IPS-18c (cell line): ENCODE data around the gene TNFRSF11A.

Experiments
- H3K4me3 ChIP-seq: 2 replicates; pipeline ENCODE4 v1.7.0; 2013; ENCODE audit warnings: low read depth, mild to moderate bottlenecking, low read length, moderate library complexity; ENCODE audit not compliant: insufficient read depth
- H3K9me3 ChIP-seq: one replicate; pipeline ENCODE4 v1.6.1; 2013; ENCODE audit warnings: mild to moderate bottlenecking, low read length, moderate library complexity; ENCODE audit not compliant: control insufficient read depth, insufficient read depth

Gene TNFRSF11A

DNA sequence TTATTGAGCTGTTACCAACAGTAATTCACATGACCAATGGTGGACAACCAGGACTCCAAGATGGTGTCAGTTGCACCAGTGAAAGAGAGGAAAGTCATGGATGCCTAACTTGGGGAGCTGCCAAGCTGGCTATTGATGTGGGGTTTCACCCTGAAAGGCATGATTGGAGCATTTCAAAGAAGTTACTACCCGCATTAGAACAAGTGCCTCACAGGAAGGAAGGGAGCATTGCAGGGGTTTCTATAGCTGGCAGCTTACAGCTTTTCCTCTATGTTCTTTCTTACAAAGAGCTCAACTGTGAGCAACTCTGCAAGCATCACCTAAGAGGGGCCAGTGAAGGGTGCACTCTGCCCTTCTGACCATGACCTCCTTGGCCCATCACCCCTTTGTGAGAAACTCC, 93.1 kb downstream of the TNFRSF11A start:
- Histone ChIP-seq H3K9me3 (no peaks in the 10 kb centered on the region), H3K4me3 (no peak overlapping the region)

DNA sequence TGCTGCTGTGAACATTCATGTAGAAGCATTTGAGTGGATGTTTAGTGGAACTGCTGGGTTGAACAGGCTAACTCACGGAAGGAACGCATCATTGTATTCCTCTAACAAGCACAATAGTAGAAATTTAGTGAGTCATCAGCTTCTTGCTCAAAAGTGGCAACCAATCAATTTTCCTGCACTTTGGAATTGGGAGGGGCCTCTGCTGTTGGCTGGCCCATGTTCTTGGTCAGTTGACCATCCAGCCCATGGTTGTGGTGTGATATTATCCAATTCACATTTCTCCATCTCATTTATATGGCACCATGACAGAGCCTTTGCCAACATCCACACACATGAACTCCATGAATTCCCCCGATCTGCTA, 95.0 kb downstream of the TNFRSF11A start:
- Histone ChIP-seq H3K4me3 (no peak overlapping the region), H3K9me3 (no peaks in the 10 kb centered on the region)

DNA sequence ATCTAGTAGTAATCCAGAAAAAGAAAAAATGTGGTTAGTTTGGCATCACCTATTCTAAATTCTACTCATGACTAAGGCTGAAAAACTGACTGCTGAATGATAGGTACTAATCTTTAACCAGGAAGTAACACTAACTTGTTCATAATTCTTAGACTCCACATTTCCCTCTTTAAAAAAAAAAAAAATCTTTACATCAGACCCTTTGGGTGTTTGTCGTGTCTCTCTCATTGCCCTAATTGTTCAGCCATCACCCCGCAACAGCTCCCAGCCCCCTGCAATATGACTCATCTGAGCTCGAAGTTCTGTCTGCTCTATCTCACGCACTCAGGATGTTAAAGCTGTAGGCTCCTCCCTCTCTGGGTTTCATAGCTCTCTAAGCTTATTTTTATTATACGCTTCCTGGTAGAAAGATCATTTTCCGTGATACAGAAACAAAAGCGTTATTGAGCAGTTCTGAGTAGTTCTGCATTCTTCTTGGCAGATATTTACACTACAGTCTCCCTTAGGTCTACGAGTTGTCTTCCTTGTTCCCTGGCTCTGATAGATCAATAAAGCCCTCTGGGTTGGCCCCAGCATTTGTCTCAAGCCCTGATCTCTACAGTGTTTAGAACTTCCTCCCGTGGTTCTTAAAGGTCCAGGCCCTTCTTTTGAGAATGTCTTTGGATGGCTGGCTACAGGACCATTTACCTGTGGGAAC, 95.6 kb downstream of the TNFRSF11A start:
- H3K4me3 ChIP-seq: no peak overlapping the region
- no peaks in the 10 kb centered on the region for H3K9me3 ChIP-seq

DNA sequence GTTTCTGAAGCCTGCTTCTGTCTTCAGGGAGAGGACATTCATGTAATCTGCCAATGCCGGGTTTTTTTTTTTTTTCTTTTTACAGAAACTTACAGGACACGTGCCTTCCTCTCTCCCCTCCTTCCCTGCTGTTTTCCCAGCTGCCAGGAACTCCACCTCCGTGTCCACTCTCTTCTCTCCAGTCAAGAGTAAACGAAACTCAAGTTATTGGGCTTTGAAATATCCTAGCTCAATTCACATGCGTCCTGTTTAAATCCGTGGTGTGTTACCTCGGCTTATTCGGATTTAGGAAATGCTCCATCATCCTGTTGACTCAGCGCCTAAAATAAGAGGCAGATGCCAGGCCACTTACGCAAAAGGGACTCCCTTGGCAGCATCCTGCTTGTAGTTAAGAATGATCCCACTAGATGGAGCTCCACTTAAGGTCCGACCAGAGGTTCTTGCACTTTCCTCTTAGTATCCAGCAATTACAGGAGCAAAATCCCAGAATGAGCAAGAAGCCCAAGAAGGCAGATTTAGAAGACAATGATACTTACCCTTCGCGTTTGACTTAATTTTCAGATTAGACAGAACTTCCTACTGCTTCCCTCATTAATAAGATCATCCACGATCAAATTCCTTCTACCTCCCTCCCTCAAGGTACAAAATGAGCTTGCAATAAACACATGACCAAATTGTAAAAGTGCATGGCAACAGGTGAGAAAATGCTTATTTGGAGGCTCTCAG, 100.5 kb downstream of the TNFRSF11A start:
- H3K4me3 ChIP-seq: peak overlapping the region; percentile 10; the same call in 1 of the 2 replicates
- no peaks in the 10 kb centered on the region for H3K9me3 ChIP-seq

DNA sequence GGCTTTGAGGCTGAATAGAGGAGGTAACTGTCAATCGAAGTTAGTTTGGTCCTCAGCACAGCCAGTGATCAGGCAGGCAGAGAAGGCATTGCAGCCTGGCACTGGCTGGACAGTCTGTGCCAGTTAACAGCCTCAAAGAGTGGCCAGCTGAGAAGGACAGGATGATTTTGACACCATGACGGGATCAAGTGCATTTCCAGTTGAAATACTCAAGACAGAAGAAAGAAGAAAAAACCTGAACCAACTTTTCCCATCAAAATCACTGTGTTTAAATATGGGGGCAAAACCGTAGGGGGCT, 101.0 kb downstream of the TNFRSF11A start:
- Histone ChIP-seq H3K9me3 (no peaks in the 10 kb centered on the region), H3K4me3 (no peak overlapping the region)

DNA sequence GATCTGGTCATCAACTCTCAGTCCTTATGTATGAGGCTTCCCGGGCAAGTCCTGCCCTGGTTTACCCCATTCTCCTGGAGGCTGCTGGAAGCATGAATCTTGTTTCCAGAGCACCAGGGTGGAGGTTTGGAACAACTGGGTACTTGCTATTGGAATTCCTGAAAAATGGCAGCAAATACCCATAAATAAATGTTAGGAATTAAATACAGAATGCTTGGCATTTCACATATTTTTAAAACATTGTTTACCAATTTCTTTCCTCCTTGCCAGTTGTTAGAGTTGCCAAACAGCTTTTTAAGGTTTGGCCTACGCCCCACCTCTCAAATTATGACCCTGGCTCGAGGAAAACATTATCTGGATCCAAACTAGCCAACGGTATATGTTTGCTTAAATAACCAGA, 107.1 kb downstream of the TNFRSF11A start:
- Histone ChIP-seq H3K4me3 (no peak overlapping the region), H3K9me3 (no peaks in the 10 kb centered on the region)

DNA sequence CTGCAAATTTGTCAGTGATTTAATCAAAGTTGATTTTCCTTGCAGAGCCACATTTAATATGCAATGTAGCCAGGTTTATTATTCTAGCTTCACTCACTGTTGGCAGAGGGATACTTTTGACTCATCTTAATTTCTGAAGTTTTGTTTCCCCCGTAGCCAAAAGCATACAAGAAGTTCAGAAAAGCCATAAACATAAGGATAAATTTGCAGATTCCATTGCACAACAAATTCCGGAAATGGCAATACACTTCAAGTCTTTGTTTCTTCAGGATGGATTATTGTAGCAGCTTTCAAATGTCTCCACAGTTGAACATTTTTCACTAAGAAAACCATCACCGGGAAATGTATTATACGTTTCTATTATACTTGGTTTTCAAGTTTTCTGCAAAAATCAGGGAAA, 109.7 kb downstream of the TNFRSF11A start:
- H3K9me3 ChIP-seq: peaks cover 2% of the 10 kb centered on the region
- H3K4me3 ChIP-seq: no peak overlapping the region

DNA sequence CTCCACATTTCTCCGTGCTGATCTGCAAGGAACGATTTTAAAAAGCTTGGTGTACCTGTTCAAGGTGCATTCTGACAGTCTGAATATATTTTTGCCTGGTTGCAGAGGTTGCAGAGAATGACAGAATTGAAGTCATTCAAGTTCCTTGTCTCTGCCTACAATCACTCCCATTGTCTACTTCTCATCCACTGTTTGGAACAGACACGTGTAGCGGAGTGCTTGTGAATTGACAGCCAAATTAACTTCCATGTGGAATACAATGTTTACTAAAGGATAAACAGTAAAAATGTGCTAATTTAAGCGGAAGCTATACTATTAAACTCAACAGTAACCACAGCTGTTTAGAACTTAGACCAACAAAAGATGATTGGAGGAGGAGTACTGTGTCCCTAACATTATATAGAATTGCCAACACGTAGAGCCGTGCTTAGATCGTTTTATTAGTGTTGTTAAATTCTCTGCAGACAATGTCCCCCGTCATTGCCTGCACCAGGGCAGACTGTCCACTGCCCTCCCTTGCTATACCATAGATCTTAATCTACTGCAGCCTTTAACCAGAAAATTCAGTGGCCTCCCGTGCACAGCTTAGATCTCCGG, 110.4 kb downstream of the TNFRSF11A start:
- Histone ChIP-seq H3K9me3 (peaks cover 2% of the 10 kb centered on the region), H3K4me3 (no peak overlapping the region)

DNA sequence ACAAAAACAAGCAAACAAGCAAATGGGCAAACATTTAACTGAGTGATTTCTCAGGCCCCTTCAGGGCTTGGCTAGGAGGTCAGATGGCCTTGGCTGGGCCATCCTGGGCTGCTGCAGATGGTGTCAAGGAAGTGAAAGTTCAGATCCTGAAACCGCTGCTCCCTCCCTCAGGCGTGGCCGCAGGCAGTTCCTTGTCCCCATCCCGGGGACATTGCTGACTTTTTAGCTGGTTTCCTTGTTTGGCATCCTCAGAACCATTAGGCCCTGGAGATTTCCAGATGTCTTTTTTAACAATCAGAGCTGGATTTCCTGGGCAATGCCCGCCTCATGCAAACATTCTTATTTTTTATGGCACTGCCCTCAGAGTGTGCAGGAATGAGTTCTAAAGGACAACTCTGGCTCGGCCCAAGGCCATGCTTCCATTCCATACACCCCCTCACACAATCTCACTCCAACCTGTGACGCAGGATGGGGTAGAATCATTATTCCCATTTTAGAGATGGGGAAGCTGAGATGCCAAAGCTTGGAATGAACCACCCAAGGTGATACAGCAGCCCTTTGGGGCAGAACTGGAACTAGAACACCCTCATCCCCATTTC, 111.6 kb downstream of the TNFRSF11A start:
- no peak overlapping the region for H3K4me3 ChIP-seq
- H3K9me3 ChIP-seq: peaks cover 2% of the 10 kb centered on the region

DNA sequence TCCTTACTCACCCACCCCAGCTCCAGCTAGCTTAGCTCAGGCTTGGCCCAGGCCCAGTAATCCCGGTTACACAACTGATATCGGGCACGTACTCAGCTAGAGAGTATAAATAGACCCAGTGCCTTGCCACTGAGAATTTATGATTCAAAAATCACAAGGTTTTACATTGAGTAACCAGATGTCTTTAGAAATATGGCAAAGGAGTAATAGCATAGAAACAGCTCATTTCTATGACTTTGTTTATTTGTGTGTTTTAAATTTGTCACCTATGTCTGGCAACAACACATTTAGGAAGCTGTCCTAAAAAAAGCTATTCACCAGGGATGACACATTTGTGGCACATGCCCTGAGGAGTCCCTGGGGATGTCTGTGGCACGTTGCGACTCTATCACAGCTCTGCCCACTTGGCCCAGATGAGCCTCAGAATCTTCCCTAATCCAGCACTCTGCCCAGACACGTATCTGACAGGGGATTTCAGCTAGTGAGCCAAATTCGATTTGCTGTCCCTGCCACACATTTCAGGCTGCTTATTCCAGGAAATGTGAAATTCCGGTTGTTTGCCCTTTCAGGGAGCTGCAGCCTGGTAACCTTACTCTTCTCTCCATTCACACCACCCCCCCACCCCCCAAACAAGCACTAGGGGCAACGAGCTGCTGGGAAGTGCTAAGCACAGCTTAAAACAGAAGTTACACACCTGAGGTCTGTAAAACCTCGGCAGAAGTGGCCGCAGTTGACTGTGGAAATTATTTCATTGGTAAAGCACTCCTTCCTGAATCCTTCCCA, 112.3 kb downstream of the TNFRSF11A start:
- Histone ChIP-seq H3K9me3 (peaks cover 2% of the 10 kb centered on the region), H3K4me3 (no peak overlapping the region)

DNA sequence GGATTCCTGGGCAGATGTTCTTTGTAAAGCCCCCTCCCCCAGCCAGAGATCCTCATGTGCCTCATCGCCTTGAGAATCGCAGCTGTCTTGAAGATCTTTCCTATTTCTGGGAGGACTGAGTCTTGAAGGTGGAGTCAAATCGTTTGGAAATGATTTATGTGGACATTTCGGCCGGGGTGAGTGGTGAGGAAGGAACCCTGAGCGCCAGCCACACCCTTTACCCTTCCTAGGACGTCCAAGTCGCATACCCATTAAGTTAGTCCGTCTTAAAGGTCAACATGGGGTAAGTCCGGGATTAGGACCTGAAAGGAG, 112.9 kb downstream of the TNFRSF11A start:
- H3K4me3 ChIP-seq: no peak overlapping the region
- H3K9me3 ChIP-seq: peaks cover 2% of the 10 kb centered on the region

DNA sequence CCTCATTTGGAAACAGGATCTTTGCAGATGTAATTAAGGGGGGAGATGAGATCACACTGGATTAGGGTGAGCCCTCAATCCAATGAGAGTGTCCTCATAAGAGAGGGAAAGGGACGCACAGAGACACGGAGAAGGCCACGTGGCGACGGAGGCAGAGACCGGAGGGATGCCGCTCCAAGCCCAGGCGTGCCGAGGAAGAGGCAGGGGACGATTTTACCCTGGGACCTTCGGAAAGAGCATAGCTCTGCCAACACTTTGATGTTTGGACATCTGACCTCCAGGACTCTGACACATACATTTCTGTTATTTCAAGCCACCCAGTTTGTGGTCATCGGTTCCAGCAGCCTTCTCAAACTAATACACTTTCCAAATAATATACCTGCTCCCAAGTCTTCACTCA, 113.3 kb downstream of the TNFRSF11A start:
- Histone ChIP-seq H3K9me3 (peaks cover 2% of the 10 kb centered on the region), H3K4me3 (no peak overlapping the region)

DNA sequence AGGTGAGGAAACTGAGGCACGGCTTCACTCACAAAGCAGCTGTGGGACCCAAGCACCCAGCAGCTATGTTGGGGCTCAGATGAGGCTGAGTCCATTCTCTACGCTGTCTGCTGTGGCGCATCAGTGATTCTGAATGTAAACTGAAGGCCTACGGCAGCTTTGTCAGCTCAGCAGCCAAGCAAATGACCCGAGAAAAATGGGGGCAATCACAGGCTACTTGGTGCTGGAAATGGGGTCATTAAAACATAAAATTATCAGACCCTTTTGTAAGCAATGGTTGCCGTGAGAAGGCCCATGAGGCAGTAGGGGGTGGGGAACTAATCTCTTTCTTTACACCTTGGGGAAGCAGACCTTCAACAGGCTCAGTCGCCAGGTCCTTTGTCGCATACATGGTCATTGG, 113.8 kb downstream of the TNFRSF11A start:
- peaks cover 2% of the 10 kb centered on the region for H3K9me3 ChIP-seq
- H3K4me3 ChIP-seq: no peak overlapping the region
